Nephron (organoid): ENCODE data around the gene ITPRID1.
A peak's percentile ranks its signal among the peaks of the same experiment; 100 is the strongest.
"Not testable (repeated sequence)": the region's sequence is repeated elsewhere in the genome, so short reads cannot be mapped to it uniquely, and the experiment has no call there.

ENCODE experiments used
- H3K27ac Mint-ChIP-seq, 3 experiments: 2 replicates each; pipeline ENCODE4 v1.8.0; 2020; ENCODE audit warnings: mixed read lengths in 3 of 3, mild to moderate bottlenecking in 2 of 3, moderate library complexity in 1 of 3
- H3K27me3 Mint-ChIP-seq: 2 replicates; pipeline ENCODE4 v1.8.0; 2021; ENCODE audit warnings: low read depth, mild to moderate bottlenecking, moderate library complexity, mixed read lengths
- H3K36me3 Mint-ChIP-seq: 2 replicates; pipeline ENCODE4 v1.8.0; 2020; ENCODE audit warnings: low read depth, mixed read lengths
- H3K4me1 Mint-ChIP-seq: 2 replicates; pipeline ENCODE4 v1.8.0; 2020; ENCODE audit warnings: mixed read lengths
- H3K4me3 Mint-ChIP-seq, 3 experiments: 2 replicates each; pipeline ENCODE4 v1.8.0; 2020; ENCODE audit warnings: mild to moderate bottlenecking in 3 of 3, mixed read lengths in 3 of 3, moderate library complexity in 2 of 3
- H3K9me3 Mint-ChIP-seq: 2 replicates; pipeline ENCODE4 v1.8.0; 2020; ENCODE audit warnings: mixed read lengths
- TF ChIP-seq, protein P1 (sequence below), 3 experiments: fragments of 200-600 bp; sonication (generic); IDR thresholded peaks; one replicate each; pipeline ENCODE4 v1.5.0; 2021; ENCODE audit warnings: antibody characterized with exemption in 3 of 3; ENCODE audit not compliant: unreplicated experiment in 3 of 3

ITPRID1 gene

DNA sequence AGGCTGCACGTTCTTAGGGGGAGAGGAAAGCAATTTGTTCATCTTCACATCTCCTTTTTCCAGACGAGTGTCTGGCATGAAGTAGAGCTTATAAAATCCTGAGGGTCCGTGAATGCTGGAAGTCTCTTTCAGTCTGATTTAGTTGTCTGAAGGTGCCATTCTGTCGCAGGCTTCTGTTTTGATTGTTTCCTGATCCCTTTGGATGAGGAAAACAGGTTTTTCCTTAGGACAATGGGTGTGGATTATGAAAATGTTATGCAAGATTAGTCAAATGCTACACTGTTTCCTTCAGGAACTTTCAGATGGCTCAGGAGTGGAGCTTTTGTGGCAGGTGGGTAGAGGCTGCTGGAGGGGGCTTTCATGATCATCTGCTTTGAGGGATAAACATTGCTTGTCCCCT, at the start of gene ITPRID1:
ITPRID1 (plus strand) TSS at position 301 of the 400 bp plus-strand sequence. CDS start 38,935 bp downstream, outside the sequence.
- Mint-ChIP-seq H3K4me3 (no peak within 1 kb of the TSS), H3K36me3 (no peaks in the 10 kb centered on the region), H3K9me3 (peaks cover 7% of the 10 kb centered on the region), H3K4me1 (no peaks in the 10 kb centered on the region), H3K27me3 (peaks cover 4% of the 10 kb centered on the region), H3K27ac (no peak within 1 kb of the TSS)
- TF ChIP-seq, protein P1, sequence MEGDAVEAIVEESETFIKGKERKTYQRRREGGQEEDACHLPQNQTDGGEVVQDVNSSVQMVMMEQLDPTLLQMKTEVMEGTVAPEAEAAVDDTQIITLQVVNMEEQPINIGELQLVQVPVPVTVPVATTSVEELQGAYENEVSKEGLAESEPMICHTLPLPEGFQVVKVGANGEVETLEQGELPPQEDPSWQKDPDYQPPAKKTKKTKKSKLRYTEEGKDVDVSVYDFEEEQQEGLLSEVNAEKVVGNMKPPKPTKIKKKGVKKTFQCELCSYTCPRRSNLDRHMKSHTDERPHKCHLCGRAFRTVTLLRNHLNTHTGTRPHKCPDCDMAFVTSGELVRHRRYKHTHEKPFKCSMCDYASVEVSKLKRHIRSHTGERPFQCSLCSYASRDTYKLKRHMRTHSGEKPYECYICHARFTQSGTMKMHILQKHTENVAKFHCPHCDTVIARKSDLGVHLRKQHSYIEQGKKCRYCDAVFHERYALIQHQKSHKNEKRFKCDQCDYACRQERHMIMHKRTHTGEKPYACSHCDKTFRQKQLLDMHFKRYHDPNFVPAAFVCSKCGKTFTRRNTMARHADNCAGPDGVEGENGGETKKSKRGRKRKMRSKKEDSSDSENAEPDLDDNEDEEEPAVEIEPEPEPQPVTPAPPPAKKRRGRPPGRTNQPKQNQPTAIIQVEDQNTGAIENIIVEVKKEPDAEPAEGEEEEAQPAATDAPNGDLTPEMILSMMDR (IDR thresholded peaks at IDR 0.05; ENCODE audit: unreplicated experiment in 3 of 3): no peak

DNA sequence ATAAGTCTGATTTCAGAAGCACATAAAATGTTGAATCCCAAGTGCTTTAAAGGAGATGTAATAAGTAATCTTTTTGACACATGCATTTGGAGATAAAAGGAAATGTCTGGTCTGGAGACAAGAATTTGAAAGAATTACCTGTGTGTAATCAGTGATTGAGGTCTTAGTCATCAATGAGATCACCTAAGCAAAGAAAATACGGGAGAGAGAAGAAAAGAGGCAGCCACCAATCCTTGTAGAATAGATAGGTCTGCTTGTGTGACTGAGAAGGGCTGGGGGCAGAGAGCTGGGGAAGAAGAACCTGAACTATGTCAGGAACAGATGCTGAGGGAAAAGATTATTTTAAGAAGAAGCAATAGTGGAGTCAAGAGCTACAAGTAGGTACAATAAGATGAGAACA, 49.3 kb upstream of the ITPRID1 start:
- H3K27me3 Mint-ChIP-seq: peaks cover 5% of the 10 kb centered on the region
- H3K27ac Mint-ChIP-seq: no peak overlapping the region

DNA sequence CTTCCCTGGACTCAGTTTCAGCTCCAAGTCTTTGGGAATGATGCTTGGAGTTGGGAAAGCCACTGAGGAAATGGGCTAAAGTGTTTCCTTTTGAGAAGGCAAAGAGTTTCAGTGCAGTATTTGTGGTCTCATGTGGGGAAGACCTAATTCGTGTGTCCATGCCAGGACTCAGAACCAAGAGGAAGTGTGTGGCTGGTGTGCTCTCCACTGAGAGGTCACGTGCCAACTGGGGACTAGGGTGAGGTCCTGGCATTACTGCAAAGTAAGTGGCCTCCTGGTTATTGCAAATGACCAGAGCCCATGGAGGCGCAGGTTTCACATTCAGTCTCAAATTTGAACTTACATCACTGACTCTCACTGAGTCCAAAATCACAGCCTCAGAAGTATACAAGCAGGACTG, 48.6 kb upstream of the ITPRID1 start:
- H3K4me3 Mint-ChIP-seq: no peak overlapping the region
- no peaks in the 10 kb centered on the region for H3K4me1 Mint-ChIP-seq
- TF ChIP-seq, protein P1 (IDR thresholded peaks at IDR 0.05; ENCODE audit: unreplicated experiment in 3 of 3): no peak
- peaks cover 9% of the 10 kb centered on the region for H3K27me3 Mint-ChIP-seq
- H3K9me3 Mint-ChIP-seq: no peaks in the 10 kb centered on the region
- no peaks in the 10 kb centered on the region for H3K36me3 Mint-ChIP-seq
- no peak overlapping the region for H3K27ac Mint-ChIP-seq

More for the DNA sequence above, 49.3 kb upstream of the ITPRID1 start:
- TF ChIP-seq, protein P1 (IDR thresholded peaks at IDR 0.05; ENCODE audit: unreplicated experiment in 3 of 3): no peak
- no peaks in the 10 kb centered on the region for H3K4me1 Mint-ChIP-seq
- no peak overlapping the region for H3K4me3 Mint-ChIP-seq
- no peaks in the 10 kb centered on the region for H3K36me3 Mint-ChIP-seq
- no peaks in the 10 kb centered on the region for H3K9me3 Mint-ChIP-seq

DNA sequence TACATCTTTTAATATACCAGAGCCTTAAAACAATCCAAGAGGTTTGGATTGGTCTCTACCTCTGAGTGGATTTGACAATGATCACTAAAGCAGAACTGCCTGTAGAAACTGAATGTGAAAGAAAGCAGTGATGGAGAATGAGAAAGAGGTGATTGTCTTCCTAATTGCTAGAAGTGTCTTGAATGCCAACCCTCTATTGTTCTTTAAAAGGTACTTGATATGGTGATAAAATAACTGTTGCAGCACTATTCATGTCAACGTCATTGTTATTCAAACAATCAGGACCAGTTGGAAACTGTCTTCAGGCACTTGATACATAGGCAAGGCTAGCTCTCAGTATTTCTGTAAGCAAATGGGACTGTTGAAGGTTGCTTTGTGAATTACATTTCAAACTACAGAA, 47.9 kb upstream of the ITPRID1 start:
- Mint-ChIP-seq H3K27me3 (peaks cover 9% of the 10 kb centered on the region), H3K27ac (no peak overlapping the region), H3K36me3 (no peaks in the 10 kb centered on the region), H3K4me1 (no peaks in the 10 kb centered on the region), H3K9me3 (no peaks in the 10 kb centered on the region), H3K4me3 (no peak overlapping the region)
- TF ChIP-seq, protein P1 (IDR thresholded peaks at IDR 0.05; ENCODE audit: unreplicated experiment in 3 of 3): no peak

DNA sequence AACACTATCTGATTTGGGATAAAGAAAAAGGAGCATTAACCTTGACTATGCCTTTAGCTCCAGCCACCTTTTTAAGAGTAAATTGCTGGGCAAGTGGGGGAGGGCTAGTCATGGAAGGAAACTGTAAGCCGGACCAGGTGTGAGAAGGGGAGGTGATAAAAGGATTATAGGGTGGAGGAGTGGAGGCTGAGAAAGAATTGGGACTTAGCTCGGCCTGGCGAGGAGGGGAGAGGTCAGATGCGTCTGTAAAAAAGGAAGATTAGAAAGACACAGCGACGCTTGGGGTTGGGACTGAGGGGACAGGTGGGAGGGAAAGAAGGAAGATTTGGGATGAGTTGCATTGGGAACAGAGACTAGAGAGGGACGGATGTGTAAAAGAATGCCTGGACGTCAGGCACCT, 43.0 kb upstream of the ITPRID1 start:
- H3K4me3 Mint-ChIP-seq, H3K27ac Mint-ChIP-seq, H3K9me3 Mint-ChIP-seq, H3K27me3 Mint-ChIP-seq, H3K4me1 Mint-ChIP-seq, H3K36me3 Mint-ChIP-seq: not testable (repeated sequence)

DNA sequence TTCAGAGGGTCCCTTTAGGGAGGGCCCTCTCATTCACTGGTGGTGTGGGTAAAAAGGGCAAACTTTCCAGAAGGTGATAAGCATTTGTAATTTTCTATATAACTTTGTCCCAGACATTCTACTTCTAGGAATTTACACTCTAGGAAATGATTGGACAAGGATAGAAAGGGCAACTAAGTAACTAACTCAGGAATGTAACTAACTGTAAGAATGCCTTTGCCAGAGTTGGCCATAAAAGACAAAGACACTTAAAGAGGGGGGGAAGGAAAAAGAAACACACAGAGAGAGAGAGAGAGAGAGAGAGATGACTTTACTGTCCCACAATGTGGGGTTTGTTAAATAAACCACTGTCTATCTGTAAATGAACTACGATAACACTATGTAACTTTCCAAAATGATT, 38.5 kb upstream of the ITPRID1 start:
- Mint-ChIP-seq H3K4me3 (no peak overlapping the region), H3K9me3 (no peaks in the 10 kb centered on the region), H3K27ac (peak overlapping the region in 1 of 3 experiments; percentile 9), H3K27me3 (peaks cover 4% of the 10 kb centered on the region), H3K4me1 (peaks cover 18% of the 10 kb centered on the region), H3K36me3 (no peaks in the 10 kb centered on the region)
- TF ChIP-seq, protein P1 (IDR thresholded peaks at IDR 0.05; ENCODE audit: unreplicated experiment in 3 of 3): no peak
